Suprapubic skin (tissue), 4 donors: ENCODE data around the gene KIF16B.

ENCODE experiments used
- EP300 ChIP-seq: sonication (generic); formaldehyde crosslinking; IDR thresholded peaks from one replicate; pipeline ENCODE4 v1.6.1; 2017; ENCODE audit warnings: antibody characterized with exemption
- POLR2A ChIP-seq, 2 donors: fragments of 450-650 bp; IDR thresholded peaks; one replicate each; pipeline ENCODE4 v1.6.1; 2017; ENCODE audit warnings: antibody characterized with exemption in 2 of 2, mild to moderate bottlenecking in 2 of 2, moderate library complexity in 2 of 2
- POLR2AphosphoS5 ChIP-seq, 3 donors: sonication (generic); formaldehyde crosslinking; IDR thresholded peaks; one replicate each; pipeline ENCODE4 v1.6.1; 2017; ENCODE audit warnings: antibody characterized with exemption in 3 of 3
- TF ChIP-seq, protein P1 (sequence below), 2 donors: fragments of 200-600 bp in 1 of 2; fragments of 450-650 bp in 1 of 2; sonication (generic) in 1 of 2; IDR thresholded peaks; one replicate each; pipeline ENCODE4 v1.5.1; 2016 to 2019; ENCODE audit warnings: antibody characterized with exemption in 2 of 2, mild to moderate bottlenecking in 1 of 2, moderate library complexity in 1 of 2

DNA sequence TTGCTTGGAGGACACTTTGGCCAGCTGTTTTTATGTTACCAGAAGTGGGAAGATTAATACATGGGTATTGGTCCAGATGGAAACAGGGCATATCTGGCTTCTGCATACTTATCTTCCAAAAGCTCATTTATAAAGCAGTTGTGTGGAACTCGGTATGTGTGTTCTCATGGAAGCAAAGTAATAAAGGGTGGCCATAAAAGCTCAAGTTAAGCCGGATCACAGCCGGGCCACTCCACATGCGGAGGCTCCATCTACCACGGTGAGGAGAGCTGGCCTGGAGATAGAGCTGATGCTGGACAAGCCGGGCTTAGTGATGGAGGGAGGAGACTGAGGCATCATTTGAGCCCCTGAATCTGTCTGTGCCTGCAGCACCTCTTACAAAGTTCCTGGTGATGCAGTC, 38.6 kb upstream of the KIF16B start:
- TF ChIP-seq EP300, result no peak
- TF ChIP-seq, protein P1, sequence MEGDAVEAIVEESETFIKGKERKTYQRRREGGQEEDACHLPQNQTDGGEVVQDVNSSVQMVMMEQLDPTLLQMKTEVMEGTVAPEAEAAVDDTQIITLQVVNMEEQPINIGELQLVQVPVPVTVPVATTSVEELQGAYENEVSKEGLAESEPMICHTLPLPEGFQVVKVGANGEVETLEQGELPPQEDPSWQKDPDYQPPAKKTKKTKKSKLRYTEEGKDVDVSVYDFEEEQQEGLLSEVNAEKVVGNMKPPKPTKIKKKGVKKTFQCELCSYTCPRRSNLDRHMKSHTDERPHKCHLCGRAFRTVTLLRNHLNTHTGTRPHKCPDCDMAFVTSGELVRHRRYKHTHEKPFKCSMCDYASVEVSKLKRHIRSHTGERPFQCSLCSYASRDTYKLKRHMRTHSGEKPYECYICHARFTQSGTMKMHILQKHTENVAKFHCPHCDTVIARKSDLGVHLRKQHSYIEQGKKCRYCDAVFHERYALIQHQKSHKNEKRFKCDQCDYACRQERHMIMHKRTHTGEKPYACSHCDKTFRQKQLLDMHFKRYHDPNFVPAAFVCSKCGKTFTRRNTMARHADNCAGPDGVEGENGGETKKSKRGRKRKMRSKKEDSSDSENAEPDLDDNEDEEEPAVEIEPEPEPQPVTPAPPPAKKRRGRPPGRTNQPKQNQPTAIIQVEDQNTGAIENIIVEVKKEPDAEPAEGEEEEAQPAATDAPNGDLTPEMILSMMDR (IDR thresholded peaks at IDR 0.05), result no peak
- TF ChIP-seq POLR2A (IDR thresholded peaks at IDR 0.05), result no peak
- no peak for TF ChIP-seq POLR2AphosphoS5 (IDR thresholded peaks at IDR 0.05)
